HepG2 (cell line): ENCODE measurements around the gene RILPL1. TPM values are rescaled to one million over a fixed set of nuclear protein-coding genes. Genes with fewer than 3 reads are reported as not detected.

ENCODE experiments used
- AGO2 ChIP-seq: fragments of 200-400 bp; formaldehyde crosslinking; optimal IDR thresholded peaks from 2 replicates; pipeline ENCODE3; 2017; ENCODE audit warnings: mild to moderate bottlenecking, low read depth, low read length, moderate library complexity
- ERF ChIP-seq: IDR thresholded peaks from 2 replicates; pipeline ENCODE4 v1.6.1; 2018; ENCODE audit warnings: missing biosample characterization, missing genetic modification reagents
- GABPB1 ChIP-seq: IDR thresholded peaks from 2 replicates; pipeline ENCODE4 v1.6.1; 2016; ENCODE audit warnings: mild to moderate bottlenecking, missing genetic modification reagents, moderate library complexity, missing compliant biosample characterization
- HNF1A ChIP-seq, 2 experiments: sonication (generic) in 1 of 2; formaldehyde crosslinking in 1 of 2; IDR thresholded peaks; 2 replicates each; pipeline versions ENCODE4 v1.4.0 to v1.6.1; 2016 to 2020; ENCODE audit warnings: borderline replicate concordance in 1 of 2, low read depth in 1 of 2, mild to moderate bottlenecking in 1 of 2, missing genetic modification reagents in 1 of 2
- MAF1 ChIP-seq: sonication (generic); formaldehyde crosslinking; IDR thresholded peaks from 2 replicates; pipeline ENCODE4 v1.5.0; 2020; ENCODE audit warnings: missing genetic modification reagents, borderline replicate concordance
- ZBTB42 ChIP-seq: sonication (generic); formaldehyde crosslinking; IDR thresholded peaks from 2 replicates; pipeline ENCODE4 v1.5.0; 2020; ENCODE audit warnings: mild to moderate bottlenecking, missing genetic modification reagents
- ZFP91 ChIP-seq: sonication (generic); formaldehyde crosslinking; IDR thresholded peaks from 2 replicates; pipeline ENCODE4 v1.9.0; 2022; ENCODE audit warnings: missing genetic modification reagents, mild to moderate bottlenecking, borderline replicate concordance
- ZNF253 ChIP-seq: sonication (generic); formaldehyde crosslinking; IDR thresholded peaks from 2 replicates; pipeline ENCODE4 v1.8.0; 2022; ENCODE audit warnings: mild to moderate bottlenecking, missing genetic modification reagents, borderline replicate concordance
- ZNF333 ChIP-seq: sonication (generic); formaldehyde crosslinking; IDR thresholded peaks from 2 replicates; pipeline ENCODE4 v1.4.0; 2020; ENCODE audit warnings: mild to moderate bottlenecking, missing genetic modification reagents, borderline replicate concordance
- ZNF629 ChIP-seq: sonication (generic); formaldehyde crosslinking; conservative IDR thresholded peaks from 2 replicates; pipeline ENCODE4 v1.5.0; 2020; ENCODE audit warnings: missing genetic modification reagents
- ZNF883 ChIP-seq: sonication (generic); formaldehyde crosslinking; IDR thresholded peaks from 2 replicates; pipeline ENCODE4 v1.5.1; 2020; ENCODE audit warnings: mild to moderate bottlenecking, missing genetic modification reagents; ENCODE audit errors: not compliant biosample characterization
- polyA plus RNA-seq, 8 experiments: library from polyadenylated mRNA; depleted of rRNA in 3 of 8; stranded (reverse) in 7 of 8; unstranded in 1 of 8; fragments of >200 nt; fragmentation: Illumina TruSeq in 4 of 8; extraction: Trizol in 4 of 8; gene quantifications; 2 replicates each; pipeline versions ENCODE4 v1.2.1 to v1.2.3, GENCODE V29; 2011 to 2016; ENCODE audit warnings: low read depth in 4 of 8, missing spikeins in 1 of 8, mixed read lengths in 1 of 8; ENCODE audit not compliant: insufficient read depth in 1 of 8
- total RNA-seq, 5 experiments: library from RNA; depleted of rRNA; stranded (reverse); fragments of >200 nt; fragmentation: Illumina TruSeq; extraction: Trizol; gene quantifications; 2 replicates each; pipeline ENCODE4 v1.2.3, GENCODE V29; 2016; ENCODE audit warnings: low read depth in 1 of 5
- TF ChIP-seq, protein P1 (sequence below): sonication (generic); formaldehyde crosslinking; IDR thresholded peaks from 2 replicates; pipeline ENCODE4 v1.8.0; 2023; ENCODE audit warnings: mild to moderate bottlenecking, missing genetic modification reagents
- TF ChIP-seq, protein P2 (sequence below): IDR thresholded peaks from 2 replicates; pipeline ENCODE4 v1.4.0; 2020; ENCODE audit warnings: mild to moderate bottlenecking, missing genetic modification reagents

RILPL1 gene
- total and polyA plus RNA-seq, 2 of the 13 experiments (the other 11 are each of a cell fraction or from before 2014, with no cell fraction given): 5.8 to 28.4 TPM

GRCh38 chr12:123436017-123436964 lies 97.2 kb downstream of the RILPL1 start, which contains the start of gene RILPL2 (continued):
- TF ChIP-seq ZFP91 (CRISPR knock-in tag) (peak; percentile 84; the same call in 1 of the 2 replicates), GABPB1 (peak; percentile 66; the same call in 1 of the 2 replicates), ZNF629 (no peak), ZBTB42 (CRISPR knock-in tag) (0 out of 2 replicates have a peak, but pooled peaks have one; percentile 41), ERF (CRISPR knock-in tag) (peak; percentile 56; the same call in 1 of the 2 replicates), MAF1 (no peak), ZNF253 (no peak), ZNF333 (CRISPR knock-in tag) (peak; percentile 27; the same call in 1 of the 2 replicates), AGO2 (peak; percentile 44), HNF1A (IDR thresholded peaks at IDR 0.05; ENCODE audit: low read depth) (no peak), HNF1A (CRISPR knock-in tag; IDR thresholded peaks at IDR 0.05; ENCODE audit: borderline replicate concordance) (peak; percentile 32; the same call in 1 of the 2 replicates), ZNF883 (CRISPR knock-in tag) (peak; percentile 87)
- TF ChIP-seq, protein P1, sequence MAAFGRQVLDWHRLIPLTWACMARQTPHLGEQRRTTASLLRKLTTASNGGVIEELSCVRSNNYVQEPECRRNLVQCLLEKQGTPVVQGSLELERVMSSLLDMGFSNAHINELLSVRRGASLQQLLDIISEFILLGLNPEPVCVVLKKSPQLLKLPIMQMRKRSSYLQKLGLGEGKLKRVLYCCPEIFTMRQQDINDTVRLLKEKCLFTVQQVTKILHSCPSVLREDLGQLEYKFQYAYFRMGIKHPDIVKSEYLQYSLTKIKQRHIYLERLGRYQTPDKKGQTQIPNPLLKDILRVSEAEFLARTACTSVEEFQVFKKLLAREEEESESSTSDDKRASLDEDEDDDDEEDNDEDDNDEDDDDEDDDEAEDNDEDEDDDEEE (CRISPR knock-in tag): peak; percentile 63; the same call in 1 of the 2 replicates
- TF ChIP-seq, protein P2, sequence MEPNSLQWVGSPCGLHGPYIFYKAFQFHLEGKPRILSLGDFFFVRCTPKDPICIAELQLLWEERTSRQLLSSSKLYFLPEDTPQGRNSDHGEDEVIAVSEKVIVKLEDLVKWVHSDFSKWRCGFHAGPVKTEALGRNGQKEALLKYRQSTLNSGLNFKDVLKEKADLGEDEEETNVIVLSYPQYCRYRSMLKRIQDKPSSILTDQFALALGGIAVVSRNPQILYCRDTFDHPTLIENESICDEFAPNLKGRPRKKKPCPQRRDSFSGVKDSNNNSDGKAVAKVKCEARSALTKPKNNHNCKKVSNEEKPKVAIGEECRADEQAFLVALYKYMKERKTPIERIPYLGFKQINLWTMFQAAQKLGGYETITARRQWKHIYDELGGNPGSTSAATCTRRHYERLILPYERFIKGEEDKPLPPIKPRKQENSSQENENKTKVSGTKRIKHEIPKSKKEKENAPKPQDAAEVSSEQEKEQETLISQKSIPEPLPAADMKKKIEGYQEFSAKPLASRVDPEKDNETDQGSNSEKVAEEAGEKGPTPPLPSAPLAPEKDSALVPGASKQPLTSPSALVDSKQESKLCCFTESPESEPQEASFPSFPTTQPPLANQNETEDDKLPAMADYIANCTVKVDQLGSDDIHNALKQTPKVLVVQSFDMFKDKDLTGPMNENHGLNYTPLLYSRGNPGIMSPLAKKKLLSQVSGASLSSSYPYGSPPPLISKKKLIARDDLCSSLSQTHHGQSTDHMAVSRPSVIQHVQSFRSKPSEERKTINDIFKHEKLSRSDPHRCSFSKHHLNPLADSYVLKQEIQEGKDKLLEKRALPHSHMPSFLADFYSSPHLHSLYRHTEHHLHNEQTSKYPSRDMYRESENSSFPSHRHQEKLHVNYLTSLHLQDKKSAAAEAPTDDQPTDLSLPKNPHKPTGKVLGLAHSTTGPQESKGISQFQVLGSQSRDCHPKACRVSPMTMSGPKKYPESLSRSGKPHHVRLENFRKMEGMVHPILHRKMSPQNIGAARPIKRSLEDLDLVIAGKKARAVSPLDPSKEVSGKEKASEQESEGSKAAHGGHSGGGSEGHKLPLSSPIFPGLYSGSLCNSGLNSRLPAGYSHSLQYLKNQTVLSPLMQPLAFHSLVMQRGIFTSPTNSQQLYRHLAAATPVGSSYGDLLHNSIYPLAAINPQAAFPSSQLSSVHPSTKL: peak; percentile 32; the same call in 1 of the 2 replicates
